ENCODE results near the gene ZNF331.

- TF ChIP-seq CTCF (IDR thresholded peaks at IDR 0.05) (no peak), POLR2AphosphoS5 (IDR thresholded peaks at IDR 0.05) (no peak), EP300 (IDR thresholded peaks at IDR 0.05) (no peak)
Measured at GRCh38 chr19:53541971-53542370, 4.0 kb downstream of the ZNF331 start.

Measured in sigmoid colon (tissue), 4 donors.